NCI-H774 (cell line): Measurements from ENCODE around the gene SPIN1.

Source experiments
- DNase-seq: peaks from one replicate; lab custom pipeline; 2025; lab: John Stamatoyannopoulos, UW

Gene SPIN1

DNA sequence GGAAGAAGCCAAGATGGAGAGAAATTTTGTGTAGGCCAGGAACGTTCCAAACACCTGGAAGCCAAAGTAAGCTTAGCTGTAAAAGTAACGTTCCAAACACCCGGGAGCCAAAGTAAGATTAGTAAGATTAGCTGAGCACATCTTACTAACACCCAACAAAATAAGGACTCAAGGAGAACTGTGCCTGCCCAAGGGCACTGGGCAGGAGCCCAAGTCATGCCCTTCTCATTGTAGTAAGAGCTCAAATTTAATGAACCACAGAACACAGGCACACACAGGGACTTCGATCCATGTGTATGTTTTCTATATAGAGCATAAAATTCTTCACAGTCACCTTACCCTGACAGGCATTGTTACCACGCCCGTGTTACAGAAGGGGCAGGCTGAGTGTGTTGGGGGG lies 110.6 kb downstream of the SPIN1 start:
- DNase-seq, result no peak

GRCh38 chr9:88501086-88501485 lies 112.8 kb downstream of the SPIN1 start:
- no peak for DNase-seq

DNA sequence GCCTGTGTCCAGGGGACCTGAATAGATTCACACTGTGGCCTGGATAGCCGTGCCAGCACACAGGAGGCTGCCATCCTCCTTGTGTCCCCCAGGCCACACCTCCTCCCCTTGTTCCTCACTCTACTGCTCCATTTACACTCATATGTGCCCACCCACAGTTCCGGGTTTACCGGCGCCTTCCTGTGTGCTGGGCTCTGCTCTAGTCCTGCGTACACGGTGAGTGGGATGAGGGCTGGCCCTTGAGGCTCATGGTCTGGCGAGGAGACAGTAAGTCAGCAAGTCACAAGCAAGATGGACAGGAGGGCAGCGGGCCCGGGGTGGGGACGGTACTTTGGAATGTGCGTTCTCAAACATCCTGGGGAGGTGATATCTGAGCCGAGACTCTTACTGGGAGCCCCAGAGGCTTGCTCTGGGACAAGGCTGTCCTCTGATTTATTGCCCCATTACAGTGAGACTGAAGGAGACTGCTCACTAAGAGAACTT lies 114.3 kb downstream of the SPIN1 start:
- DNase-seq, result no peak

GRCh38 chr9:88503081-88503844 lies 115.0 kb downstream of the SPIN1 start:
- DNase-seq, result no peak

DNA sequence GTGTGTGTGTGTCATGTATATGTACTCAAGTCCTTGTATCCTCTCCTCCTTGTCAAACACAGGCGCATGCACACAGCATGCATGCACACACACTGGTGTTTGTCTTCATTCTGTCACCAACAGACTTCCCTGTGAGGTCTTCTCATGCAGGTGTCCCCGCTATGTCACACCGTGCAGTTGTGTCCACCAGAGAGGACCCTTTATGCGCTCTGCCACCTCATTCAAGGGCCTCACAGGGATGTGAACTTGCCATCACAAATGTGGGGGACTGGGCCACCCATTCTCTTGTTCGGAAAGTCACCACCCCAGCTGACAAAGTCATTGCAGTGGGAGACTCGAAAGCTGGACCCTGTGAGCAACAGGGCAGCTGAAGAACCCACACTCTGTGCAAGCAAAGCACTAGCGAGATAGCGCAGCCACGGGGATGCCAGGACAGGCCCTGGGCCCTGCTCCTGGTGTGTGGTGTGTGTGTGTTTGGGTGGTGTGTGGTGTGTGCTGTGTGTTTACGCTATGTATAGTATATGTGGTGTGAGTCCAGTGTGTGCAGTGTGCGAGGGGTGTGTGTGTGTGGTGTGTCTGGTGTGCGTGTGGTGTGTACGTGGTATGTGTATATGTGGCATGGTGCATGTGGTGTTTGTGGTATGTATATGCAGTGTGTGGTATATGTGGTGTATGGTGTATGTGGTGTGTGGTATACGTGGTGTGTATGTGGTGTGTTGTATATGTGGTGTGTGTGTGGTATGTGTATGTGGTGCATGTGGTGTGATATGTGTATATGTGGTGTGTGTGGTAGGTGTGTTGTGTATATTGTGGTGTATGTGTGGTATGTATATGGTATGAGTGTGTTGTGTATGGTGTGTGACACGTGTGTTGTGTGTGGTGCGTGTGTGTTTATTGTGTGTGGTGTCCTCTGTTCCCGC lies 115.9 kb downstream of the SPIN1 start:
- no peak for DNase-seq

DNA sequence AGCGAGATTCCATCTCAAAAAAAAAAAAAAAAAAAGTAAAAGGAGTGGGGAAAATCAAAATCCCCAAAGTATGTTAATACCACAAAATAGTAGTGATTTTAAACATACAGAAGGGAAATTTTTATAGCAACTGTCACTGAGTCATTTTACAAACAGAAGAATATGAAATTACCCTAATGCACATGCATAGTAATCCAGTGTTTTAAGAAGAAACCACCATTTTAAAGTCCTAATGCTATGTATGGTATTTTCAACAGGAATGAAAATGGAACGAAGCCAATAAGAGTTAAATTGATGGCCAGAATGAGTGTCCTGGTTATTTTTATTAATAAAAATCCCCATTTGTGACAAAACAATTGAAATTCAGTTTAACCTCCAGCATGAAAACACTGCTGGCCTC lies 120.1 kb downstream of the SPIN1 start:
- DNase-seq, result no peak

DNA sequence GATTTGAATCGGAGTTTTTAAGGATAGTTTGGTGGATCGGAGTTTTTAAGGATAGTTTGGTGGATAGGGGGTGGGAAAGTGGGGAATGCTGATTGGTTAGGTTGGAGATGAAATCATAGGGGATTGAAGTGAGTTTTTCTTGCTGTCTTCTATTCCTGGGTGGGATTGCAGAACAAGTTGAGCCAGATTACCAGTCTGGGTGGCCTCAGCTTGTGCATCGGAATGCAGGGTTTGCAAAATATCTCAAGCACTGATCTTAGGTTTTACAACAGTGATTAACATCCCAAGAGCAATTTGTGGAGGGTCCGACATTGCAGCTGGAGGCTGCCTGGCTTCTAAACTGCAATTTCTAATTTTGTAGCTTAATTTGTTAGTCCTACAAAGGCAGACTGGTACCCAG lies 123.7 kb downstream of the SPIN1 start:
- DNase-seq, result no peak

- no peak for DNase-seq
Observed at GRCh38 chr9:88514247-88514646, 126.0 kb downstream of the SPIN1 start.

DNA sequence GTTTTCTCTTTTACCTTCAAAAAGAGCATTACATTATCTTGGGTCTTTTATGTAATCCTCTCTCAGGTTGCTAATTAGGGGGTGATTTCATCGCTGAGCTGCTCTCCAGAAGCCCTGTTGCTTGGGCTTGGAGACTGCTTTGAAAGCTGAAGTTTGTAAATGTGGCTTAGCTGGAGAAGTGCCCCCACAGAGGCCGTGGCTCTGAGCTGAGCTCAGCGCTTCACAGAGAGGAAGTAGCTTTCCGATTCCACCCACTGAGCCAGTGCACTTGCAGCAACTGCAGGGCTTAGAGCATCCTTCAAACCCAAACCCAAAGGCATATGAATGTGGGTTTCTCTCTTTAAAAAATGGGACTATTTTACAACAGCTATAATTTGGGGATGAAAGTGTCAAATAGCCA lies 133.1 kb downstream of the SPIN1 start:
- DNase-seq, result no peak

GRCh38 chr9:88522360-88522759 lies 134.1 kb downstream of the SPIN1 start:
- no peak for DNase-seq

DNA sequence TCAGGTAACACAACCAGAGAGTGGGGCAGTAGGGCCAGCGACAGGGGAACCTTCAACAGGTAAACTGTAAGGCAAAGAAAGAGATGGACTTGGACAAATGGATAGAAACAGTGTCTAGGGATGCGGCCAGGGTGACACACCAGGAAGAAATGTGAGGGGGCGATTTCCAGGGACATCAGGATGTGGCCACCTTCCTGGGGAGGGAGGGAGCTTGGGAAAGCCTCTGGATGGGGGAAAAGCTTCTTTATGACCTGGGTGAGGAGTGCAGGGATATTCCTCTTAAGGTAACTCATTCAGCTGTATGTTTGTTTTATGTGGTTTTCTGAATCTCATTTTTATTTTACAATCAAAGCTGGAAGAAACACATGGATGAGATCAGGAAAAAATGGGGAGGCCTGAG lies 134.8 kb downstream of the SPIN1 start:
- no peak for DNase-seq

GRCh38 chr9:88524911-88525310 lies 136.7 kb downstream of the SPIN1 start:
- DNase-seq, result no peak

DNA sequence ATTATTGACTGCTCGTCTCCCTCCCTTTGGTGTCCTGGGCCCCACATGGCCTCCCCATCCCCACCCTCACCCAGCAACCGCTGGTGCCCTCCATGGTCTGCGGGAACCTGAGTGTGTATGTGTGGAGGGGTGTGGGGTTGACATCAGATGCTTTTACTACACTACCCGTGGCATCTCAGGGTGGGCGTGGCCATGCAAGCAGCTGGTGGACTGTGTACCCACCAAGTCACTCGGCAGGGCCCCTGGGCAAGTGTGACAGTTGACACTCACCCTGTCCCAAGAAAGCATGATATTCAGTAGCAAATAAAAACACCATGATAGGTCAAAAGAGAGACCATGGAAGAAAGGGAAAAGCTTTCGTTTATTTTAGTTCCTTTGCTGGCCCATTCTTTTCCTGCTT lies 139.4 kb downstream of the SPIN1 start:
- DNase-seq, result no peak
